ENCODE measurements around the gene HSP90AB1. TPM values are rescaled to one million over a fixed set of nuclear protein-coding genes. Genes with fewer than 3 reads are reported as not detected.

HSP90AB1 gene
- total and polyA plus RNA-seq, 12 donors: 235 to 1,053 (median 904) TPM

GRCh38 chr6:44217332-44218143 lies 29.4 kb upstream of the HSP90AB1 start:
- intact Hi-C loops (cut with DNase I): loop anchor here in 3 of 10 donors (5.0 kb wide), 1 partner anchor 45 kb away; no protein-coding TSS in a partner anchor
- H3K4me1 ChIP-seq: peaks cover 21 to 68% (median 59%) of the 10 kb centered on the region in 9 donors
- H3K4me3 ChIP-seq: peak overlapping the region in 3 of 10 donors; percentile 4 to 24 (median 7)
- H3K36me3 ChIP-seq: no peaks in the 10 kb centered on the region
- 42 to 52% methylated on average over 16 of the region's 16 CpGs for WGBS, 2 donors
- DNase-seq (peak; percentile 58 to 79), ATAC-seq (peak in 4 of 8 donors; percentile 5 to 19 (median 8))
- TF ChIP-seq CTCF (IDR thresholded peaks at IDR 0.05): no peak
- no peaks in the 10 kb centered on the region for H3K27me3 ChIP-seq
- peak overlapping the region; percentile 30 to 98 (median 93) for H3K27ac ChIP-seq
- H3K9me3 ChIP-seq: no peaks in the 10 kb centered on the region

GRCh38 chr6:44219053-44219814 lies 27.7 kb upstream of the HSP90AB1 start:
- Histone ChIP-seq H3K4me1 (peaks cover 23 to 81% (median 71%) of the 10 kb centered on the region in 9 donors), H3K4me3 (peak overlapping the region; percentile 38 to 70 (median 57)), H3K36me3 (no peaks in the 10 kb centered on the region), H3K27me3 (no peaks in the 10 kb centered on the region), H3K27ac (peak overlapping the region; percentile 68 to 98 (median 93)), H3K9me3 (no peaks in the 10 kb centered on the region)
- ATAC-seq (peak; percentile 67 to 85 (median 75)), DNase-seq (peak; percentile 88 to 89)
- WGBS, 2 donors: 1% methylated on average over 45 of the region's 45 CpGs
- TF ChIP-seq CTCF (IDR thresholded peaks at IDR 0.05): no peak
- intact Hi-C loops (cut with DNase I): loop anchor here in 3 of 10 donors (5.0 kb wide), 1 partner anchor 47 kb away; no protein-coding TSS in a partner anchor

GRCh38 chr6:44219815-44220784 lies 26.8 kb upstream of the HSP90AB1 start:
- H3K9me3 ChIP-seq: no peaks in the 10 kb centered on the region
- no peaks in the 10 kb centered on the region for H3K36me3 ChIP-seq
- no peak for DNase-seq
- 51 to 54% methylated on average over 28 of the region's 28 CpGs for WGBS, 2 donors
- peaks cover 29 to 90% (median 80%) of the 10 kb centered on the region in 9 donors for H3K4me1 ChIP-seq
- H3K27ac ChIP-seq: peak overlapping the region; percentile 88 to 98 (median 94)
- TF ChIP-seq CTCF (IDR thresholded peaks at IDR 0.05): peak in 3 of 9 donors; percentile 9 to 16 (median 11)
- intact Hi-C loops (cut with DNase I): loop anchor here in 5 of 10 donors (2.0 to 10.0 kb wide), 4 partner anchors 15 to 445 kb away; partner anchors contain the start of genes SLC35B2 (in 1 of the 5) and VEGFA (in 1 of the 5)
- peak overlapping the region; percentile 38 to 70 (median 57) for H3K4me3 ChIP-seq
- no peaks in the 10 kb centered on the region for H3K27me3 ChIP-seq
- ATAC-seq: no peak
